ENCODE data around the gene TMF1.
A peak's percentile ranks its signal among the peaks of the same experiment; 100 is the strongest.

The TMF1 gene

DNA sequence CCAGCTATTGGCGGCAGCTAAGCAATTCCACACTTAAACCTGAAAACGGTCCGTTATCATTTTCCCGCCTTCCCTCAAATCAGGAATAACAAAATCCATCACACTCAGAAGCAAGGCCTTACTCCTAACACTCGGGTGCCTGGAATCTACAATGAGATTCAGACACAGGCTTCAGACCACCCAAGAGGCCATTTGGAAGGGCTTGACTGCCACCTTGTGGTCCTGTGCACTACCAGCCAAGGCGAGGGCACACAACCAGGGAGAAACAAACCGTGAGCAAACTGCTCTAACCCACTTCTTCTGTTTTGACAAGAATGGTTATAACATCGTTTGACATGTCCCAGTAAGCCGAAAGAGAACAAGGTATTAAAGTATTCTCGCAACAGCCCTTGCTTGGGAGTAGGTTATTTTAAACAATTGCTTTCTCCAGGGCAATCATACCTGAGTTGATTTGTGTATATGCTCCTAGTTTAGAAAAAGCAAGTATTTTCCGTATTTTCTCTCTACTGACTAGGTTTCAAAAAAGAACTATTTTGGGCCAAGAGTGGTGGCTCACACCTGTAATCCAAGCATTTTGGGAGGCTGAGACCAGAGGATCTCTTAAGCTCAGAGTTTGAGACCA lies 79.7 kb downstream of the TMF1 start:
- peak; percentile 32 to 54 for DNase-seq

All from stimulated activated CD4-positive, alpha-beta T cell treated with anti-CD3 and anti-CD28 coated beads, Interleukin-2, amount 100 ng/mL, for 24 hours (primary cell).